Measurements from ENCODE around the gene OR10V1.

OR10V1 gene

DNA sequence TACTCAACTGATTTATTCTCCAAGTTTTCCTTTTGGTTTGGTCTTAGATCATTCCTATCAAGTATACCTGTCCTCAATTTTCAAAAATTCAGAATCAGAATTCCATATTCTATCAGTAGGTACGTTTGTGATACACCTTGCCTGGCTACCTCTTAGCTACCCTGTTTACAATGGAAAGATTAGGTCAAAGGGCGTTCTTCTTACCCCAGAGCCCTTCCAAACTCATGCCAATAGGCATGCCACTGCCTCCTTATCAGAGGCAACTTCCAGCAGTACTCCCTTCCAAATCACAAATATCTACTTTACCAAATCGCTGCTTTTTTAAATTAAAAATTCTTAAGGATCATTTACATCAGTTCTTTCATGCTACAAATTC lies 45.8 kb downstream of the OR10V1 start:
- no peak for DNase-seq

DNA sequence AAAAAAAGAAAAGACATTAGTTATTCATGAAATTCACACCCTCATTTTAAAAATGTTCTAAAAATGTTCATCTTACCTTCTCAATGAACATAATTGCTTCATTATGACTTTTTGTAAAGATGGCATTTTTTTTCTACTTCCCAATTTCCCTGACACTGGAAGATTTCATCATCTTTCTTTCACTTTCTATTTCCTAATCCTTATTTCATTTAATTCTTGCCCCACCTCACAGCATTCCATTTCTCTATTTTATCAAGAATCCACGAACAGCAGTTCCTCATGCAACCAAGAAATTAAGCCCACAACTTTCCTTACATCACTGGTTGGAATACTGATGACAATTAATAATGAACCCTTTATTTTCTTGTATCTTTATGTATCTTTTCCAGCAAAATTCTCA lies 46.7 kb downstream of the OR10V1 start:
- DNase-seq, result no peak

All from GDM1 (cell line).